ENCODE data around the gene LRP1B. TPM values are rescaled to one million over a fixed set of nuclear protein-coding genes. Genes with fewer than 3 reads are reported as not detected.

LRP1B gene
- total and polyA plus RNA-seq, 2 donors (not counting 1 experiment from before 2014, with no cell fraction given) = not detected

GRCh38 chr2:140565756-140566155, 1565.1 kb downstream of the LRP1B start:
- ChIA-PET POLR2A (no interaction called here), CTCF (no interaction called here)
- DNase-seq (no peak), ATAC-seq (ENCODE audit: low read depth) (no peak)
- TF ChIP-seq CTCF (IDR thresholded peaks at IDR 0.05) = no peak
- no peak for TF ChIP-seq EZH2 (IDR thresholded peaks at IDR 0.05; ENCODE audit: borderline replicate concordance, insufficient read depth, low read depth, low read length, poor library complexity, severe bottlenecking)
- H3K27me3 Mint-ChIP-seq = no peaks in the 10 kb centered on the region
- H3K9ac ChIP-seq (ENCODE audit: low read length) = no peak overlapping the region
- H3K9me3 ChIP-seq (ENCODE audit: control extremely low read depth in 1 of 3, control insufficient read depth in 2 of 3, insufficient read depth in 1 of 3, low read length in 2 of 3) = peaks cover 0 to 6% (median 0%) of the 10 kb centered on the region in 3 donors
- no peaks in the 10 kb centered on the region for H3K27me3 ChIP-seq (replicated peaks in 1 of 4; ENCODE audit: control extremely low read depth in 1 of 4, control insufficient read depth in 3 of 4, insufficient read depth in 4 of 4, low read length in 3 of 4)
- H3K27ac Mint-ChIP-seq = no peak overlapping the region
- H3K4me1 Mint-ChIP-seq = no peaks in the 10 kb centered on the region
- no peaks in the 10 kb centered on the region for H3K9me3 Mint-ChIP-seq (ENCODE audit: insufficient read depth)
- no peaks in the 10 kb centered on the region for H4K20me1 ChIP-seq (ENCODE audit: control insufficient read depth, insufficient read depth, low read length, poor library complexity, severe bottlenecking)
- H3K4me3 ChIP-seq (ENCODE audit: control extremely low read depth in 1 of 5, extremely low read depth in 1 of 5, insufficient read depth in 1 of 5, low read depth in 2 of 5, low read length in 4 of 5) = no peak overlapping the region
- H3K4me3 Mint-ChIP-seq = no peak overlapping the region
- no peaks in the 10 kb centered on the region for H3K36me3 ChIP-seq (replicated peaks in 1 of 2; ENCODE audit: control extremely low read depth in 1 of 2, control insufficient read depth in 1 of 2, extremely low read depth in 1 of 2, insufficient read depth in 2 of 2, low read length in 1 of 2)
- H3K27ac ChIP-seq (ENCODE audit: low read length in 2 of 2) = no peak overlapping the region
- intact Hi-C loops (cut with micrococcal nuclease) = no loop called here
- H3K79me2 ChIP-seq (ENCODE audit: control insufficient read depth, insufficient read depth, low read length) = no peaks in the 10 kb centered on the region
- H3K4me2 ChIP-seq (replicated peaks; ENCODE audit: low read depth, low read length, poor library complexity, severe bottlenecking) = no peak overlapping the region
- H2AFZ ChIP-seq (ENCODE audit: insufficient read depth, low read depth, low read length, poor library complexity, severe bottlenecking) = no peak overlapping the region
- WGBS (ENCODE audit: insufficient coverage) = 80% methylated on average over 1 of the region's 3 CpGs
- H3K4me1 ChIP-seq (ENCODE audit: control insufficient read depth in 2 of 2, insufficient read depth in 2 of 2, low read length in 2 of 2) = no peaks in the 10 kb centered on the region

- DNase-seq = no peak
- H2AFZ ChIP-seq (ENCODE audit: insufficient read depth, low read depth, low read length, poor library complexity, severe bottlenecking) = no peak overlapping the region
- no peak for ATAC-seq (ENCODE audit: low read depth)
- H3K36me3 ChIP-seq (replicated peaks in 1 of 2; ENCODE audit: control extremely low read depth in 1 of 2, control insufficient read depth in 1 of 2, extremely low read depth in 1 of 2, insufficient read depth in 2 of 2, low read length in 1 of 2) = no peaks in the 10 kb centered on the region
- no peak overlapping the region for H3K9ac ChIP-seq (ENCODE audit: low read length)
- no peaks in the 10 kb centered on the region for H3K79me2 ChIP-seq (ENCODE audit: control insufficient read depth, insufficient read depth, low read length)
- no peaks in the 10 kb centered on the region for H3K4me1 ChIP-seq (ENCODE audit: control insufficient read depth in 2 of 2, insufficient read depth in 2 of 2, low read length in 2 of 2)
- H4K20me1 ChIP-seq (ENCODE audit: control insufficient read depth, insufficient read depth, low read length, poor library complexity, severe bottlenecking) = no peaks in the 10 kb centered on the region
- H3K9me3 Mint-ChIP-seq (ENCODE audit: insufficient read depth) = no peaks in the 10 kb centered on the region
- WGBS (ENCODE audit: insufficient coverage) = no CpG with 5 or more reads among the region's 2 CpGs
- H3K9me3 ChIP-seq (ENCODE audit: control extremely low read depth in 1 of 3, control insufficient read depth in 2 of 3, insufficient read depth in 1 of 3, low read length in 2 of 3) = no peaks in the 10 kb centered on the region
- H3K27me3 ChIP-seq (replicated peaks in 1 of 4; ENCODE audit: control extremely low read depth in 1 of 4, control insufficient read depth in 3 of 4, insufficient read depth in 4 of 4, low read length in 3 of 4) = no peaks in the 10 kb centered on the region
- H3K4me3 ChIP-seq (ENCODE audit: control extremely low read depth in 1 of 5, extremely low read depth in 1 of 5, insufficient read depth in 1 of 5, low read depth in 2 of 5, low read length in 4 of 5) = no peak overlapping the region
- intact Hi-C loops (cut with micrococcal nuclease) = no loop called here
- H3K27ac Mint-ChIP-seq = no peak overlapping the region
- H3K27me3 Mint-ChIP-seq = no peaks in the 10 kb centered on the region
- no peak overlapping the region for H3K27ac ChIP-seq (ENCODE audit: low read length in 2 of 2)
- TF ChIP-seq CTCF (IDR thresholded peaks at IDR 0.05) = no peak
- TF ChIP-seq EZH2 (IDR thresholded peaks at IDR 0.05; ENCODE audit: borderline replicate concordance, insufficient read depth, low read depth, low read length, poor library complexity, severe bottlenecking) = no peak
- no peaks in the 10 kb centered on the region for H3K4me1 Mint-ChIP-seq
- ChIA-PET POLR2A (no interaction called here), CTCF (no interaction called here)
- H3K4me2 ChIP-seq (replicated peaks; ENCODE audit: low read depth, low read length, poor library complexity, severe bottlenecking) = no peak overlapping the region
- H3K4me3 Mint-ChIP-seq = no peak overlapping the region
These were observed 1575.1 kb downstream of the LRP1B start for GRCh38 chr2:140555701-140556100.
